ENCODE measurements around the gene NAMPT.

- TF ChIP-seq CTCF (IDR thresholded peaks at IDR 0.05 in 2 of 3, conservative IDR thresholded peaks at IDR 0.05 in 1 of 3; ENCODE audit: insufficient read depth in 2 of 3, low read depth in 1 of 3, low read length in 3 of 3) (no peak), MYC (IDR thresholded peaks at IDR 0.05; ENCODE audit: low read depth, low read length) (no peak), MYC (CRISPR knock-in tag; IDR thresholded peaks at IDR 0.05; ENCODE audit: borderline replicate concordance, low read depth) (no peak), SMAD1 (IDR thresholded peaks at IDR 0.05; ENCODE audit: low read depth, low read length, partially characterized antibody) (no peak), FOXJ3 (CRISPR knock-in tag; IDR thresholded peaks at IDR 0.05) (no peak)
Measured at GRCh38 chr7:106326594-106327537, 42.1 kb upstream of the NAMPT start.

Data from K562 (cell line).